HG02870 (cell line): ENCODE results near the gene CNPPD1.

Source experiments
- ATAC-seq: cut with Tn5 transposase; IDR thresholded peaks from one replicate; pipeline ENCODE4 v1.9.1; 2021; ENCODE audit warnings: mild to moderate bottlenecking, moderate library complexity; ENCODE audit not compliant: unreplicated experiment

CNPPD1 gene

DNA sequence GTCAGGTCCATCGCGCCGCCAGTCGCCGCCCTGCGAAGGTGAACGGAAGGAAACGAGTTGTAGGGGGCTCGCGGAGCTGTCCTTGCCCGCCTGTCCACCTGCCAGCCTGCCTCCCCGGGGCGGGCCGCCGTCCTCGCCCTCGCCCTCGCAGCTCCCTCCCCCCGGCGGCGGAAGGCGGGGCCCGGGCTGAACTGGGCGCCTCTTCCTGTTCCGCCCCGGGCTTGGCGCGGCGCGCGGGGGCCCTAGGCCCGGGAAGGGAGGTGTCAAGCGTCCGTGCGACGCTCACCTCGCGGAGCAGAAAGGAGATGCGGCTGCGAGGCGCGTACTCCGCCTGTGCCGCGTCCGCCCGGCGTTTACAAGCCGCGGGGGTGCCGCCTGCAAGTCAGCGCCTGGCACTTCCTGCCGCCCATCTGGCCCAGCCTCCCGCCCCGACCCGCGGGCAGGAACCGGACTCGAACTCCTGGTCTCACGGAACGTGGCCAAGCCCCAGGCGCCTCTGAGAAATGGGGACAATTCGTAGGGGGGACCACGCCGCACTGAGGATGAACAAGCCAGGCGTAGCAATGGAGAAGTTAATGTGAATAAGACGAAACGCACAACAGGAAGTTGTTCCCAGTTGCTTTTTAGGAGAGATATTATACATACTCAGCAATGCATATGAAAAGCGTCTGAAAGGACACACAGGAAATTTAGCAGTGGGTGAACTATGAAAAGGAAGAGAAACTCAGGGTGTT lies at the start of gene CNPPD1:
TSS of gene CNPPD1 (minus strand) at position 108 of the 734 bp plus-strand sequence. CDS start at position 11, 97 bp downstream.
- ATAC-seq = peak; percentile 67

DNA sequence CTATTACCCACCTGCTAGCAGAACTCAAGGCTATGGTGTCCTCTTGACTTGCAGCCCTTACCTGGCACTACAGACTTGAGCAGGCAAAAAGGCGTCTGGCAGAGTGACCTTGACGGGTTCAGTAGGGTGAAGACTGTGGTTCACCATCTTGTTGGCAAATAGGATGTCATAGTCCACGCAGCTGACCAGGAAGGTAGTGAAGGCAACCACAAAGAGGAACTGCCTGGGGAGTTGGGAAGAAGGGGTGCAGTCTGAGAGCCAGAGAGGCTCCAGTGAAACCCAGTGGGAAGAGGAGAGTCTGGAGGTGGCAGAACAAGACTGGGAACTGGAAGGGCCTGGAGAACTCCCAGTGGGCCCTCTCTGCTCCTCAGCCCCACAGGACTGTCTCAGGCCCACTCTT lies 48.6 kb upstream of the CNPPD1 start:
- ATAC-seq = no peak

DNA sequence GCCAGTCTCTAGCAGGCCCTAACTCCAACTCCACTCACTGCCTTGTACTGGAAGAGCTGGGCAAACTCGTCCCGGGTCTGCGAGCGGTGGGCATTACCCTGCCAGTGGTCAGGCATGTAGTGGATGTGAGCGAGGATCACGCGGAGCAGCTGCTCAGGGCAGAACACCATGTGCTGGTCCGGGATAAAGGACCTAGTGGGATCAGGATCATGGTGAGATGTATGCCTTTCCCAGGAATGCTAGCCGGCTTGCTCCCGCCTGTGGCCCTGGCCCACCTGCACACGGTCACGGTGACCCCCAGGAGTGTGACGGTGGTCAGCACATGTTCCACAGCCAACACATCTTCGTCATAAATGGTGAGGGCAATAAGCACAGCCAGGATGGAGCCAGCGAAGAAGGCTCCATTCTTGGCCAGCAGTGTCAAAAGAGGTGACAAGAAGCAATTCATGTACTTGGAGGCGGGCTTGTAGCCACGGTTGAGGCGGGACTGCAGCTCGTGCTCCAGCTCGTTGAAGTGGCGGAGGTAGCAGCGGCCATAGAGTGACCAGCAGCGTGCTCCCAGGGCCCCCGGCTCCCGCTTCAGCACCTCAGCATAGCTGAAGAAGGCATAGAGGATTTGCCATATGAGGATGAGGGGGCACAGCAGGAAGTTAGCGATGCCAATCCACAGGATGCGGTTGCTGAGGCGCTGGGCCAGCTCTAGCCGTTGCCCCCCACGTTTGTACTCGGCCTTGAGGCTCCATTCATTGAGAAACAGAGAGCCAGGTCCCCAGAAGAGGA lies 47.3 kb upstream of the CNPPD1 start:
- no peak for ATAC-seq

DNA sequence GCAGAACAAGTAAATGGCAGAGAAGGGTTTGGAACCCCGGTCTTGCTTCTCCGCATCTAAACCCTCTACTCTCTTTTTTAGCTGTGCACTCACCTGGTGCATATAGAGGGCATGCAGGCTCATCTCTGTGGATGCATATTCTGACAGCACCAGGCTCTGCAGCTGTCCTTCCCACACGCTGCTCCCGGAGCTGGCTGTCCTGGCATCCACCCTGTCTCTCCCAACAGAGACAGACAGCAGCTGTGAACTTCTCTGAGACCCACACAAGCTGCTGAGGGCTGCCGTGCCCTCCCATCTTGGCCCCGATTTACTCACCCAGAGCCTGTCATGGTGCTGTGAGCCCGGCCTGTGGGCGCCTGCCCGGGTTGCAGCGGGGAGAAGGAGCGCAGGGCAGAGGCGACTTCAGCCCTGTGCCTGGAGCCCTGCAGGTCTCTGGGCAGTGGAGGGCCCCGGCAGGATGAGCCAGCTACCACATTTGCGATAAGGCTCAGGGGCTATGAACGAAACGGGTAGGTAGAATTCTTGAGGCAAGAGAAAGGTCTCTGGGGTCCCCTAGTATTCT lies 45.3 kb upstream of the CNPPD1 start:
- ATAC-seq = no peak

DNA sequence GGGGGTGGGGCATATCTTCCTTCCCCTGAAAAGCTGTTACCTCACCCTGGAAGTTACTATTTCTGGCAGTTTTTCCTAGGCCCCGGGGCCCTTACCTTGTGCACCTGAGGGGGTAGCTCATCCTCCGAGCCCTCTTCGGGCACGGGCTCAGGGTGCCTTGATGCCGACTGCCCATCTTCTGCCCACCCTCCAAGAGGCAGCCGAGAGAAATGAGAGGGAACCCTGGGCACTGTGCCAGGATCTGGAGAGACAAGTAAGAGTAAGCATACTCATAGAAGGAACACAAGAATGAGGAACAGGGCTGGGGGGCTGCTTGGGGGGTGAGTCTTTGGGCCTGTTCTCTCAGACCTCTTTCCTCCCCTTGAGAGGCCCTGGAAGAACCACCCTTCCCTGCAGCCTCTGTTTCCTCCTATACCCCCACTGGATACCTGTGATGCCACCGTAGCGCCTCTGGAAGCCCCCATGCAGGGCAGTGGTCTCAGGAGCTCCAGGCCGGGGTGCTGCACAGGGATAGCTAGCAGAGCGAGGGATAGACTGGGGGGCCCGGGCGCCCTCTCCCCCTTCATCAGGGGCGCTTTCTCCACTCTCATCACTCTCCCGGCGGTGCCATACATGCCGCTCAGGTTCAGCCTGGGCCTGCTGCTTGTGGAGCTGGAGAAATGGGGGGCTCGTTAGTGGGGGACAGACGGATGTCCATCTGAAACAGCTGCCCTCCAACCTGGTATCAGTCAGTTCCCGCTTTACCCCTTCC lies 44.1 kb upstream of the CNPPD1 start:
- no peak for ATAC-seq

DNA sequence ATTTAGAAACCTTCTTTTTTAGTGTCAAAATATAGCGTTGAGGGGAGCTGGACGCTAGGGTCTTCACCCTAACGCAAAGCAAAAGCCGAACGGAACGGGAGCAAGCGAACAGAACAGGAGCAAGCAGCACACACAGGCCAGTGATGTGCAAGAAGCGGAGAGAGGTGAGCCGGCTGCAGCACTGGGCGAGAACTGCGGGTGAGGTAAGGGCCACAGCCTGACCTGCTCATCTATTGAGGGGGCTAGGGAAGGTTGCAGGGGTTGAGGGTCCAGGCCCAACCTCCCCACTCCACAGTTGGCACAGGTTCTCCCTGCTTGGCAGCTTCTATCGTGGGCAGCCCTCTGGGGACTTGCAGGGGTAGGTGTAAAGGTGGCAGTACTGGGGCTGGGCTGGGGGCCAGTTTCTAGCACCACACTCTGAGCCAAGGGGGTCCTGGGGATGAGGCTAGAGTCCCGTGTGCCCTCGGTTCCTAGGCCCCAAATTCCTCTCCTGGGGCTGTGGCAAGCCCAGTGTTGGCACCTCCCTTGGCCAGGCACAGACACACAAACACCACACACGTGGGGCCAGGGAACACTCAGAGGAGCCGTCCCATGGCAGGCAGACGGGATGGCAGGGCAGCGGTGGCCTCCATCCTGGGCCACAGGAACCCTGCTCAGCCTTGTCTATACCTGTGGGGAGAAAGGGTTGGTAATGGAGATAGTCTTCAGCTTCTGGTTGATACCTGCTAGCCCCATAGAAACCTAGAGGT lies 43.2 kb upstream of the CNPPD1 start:
- no peak for ATAC-seq

DNA sequence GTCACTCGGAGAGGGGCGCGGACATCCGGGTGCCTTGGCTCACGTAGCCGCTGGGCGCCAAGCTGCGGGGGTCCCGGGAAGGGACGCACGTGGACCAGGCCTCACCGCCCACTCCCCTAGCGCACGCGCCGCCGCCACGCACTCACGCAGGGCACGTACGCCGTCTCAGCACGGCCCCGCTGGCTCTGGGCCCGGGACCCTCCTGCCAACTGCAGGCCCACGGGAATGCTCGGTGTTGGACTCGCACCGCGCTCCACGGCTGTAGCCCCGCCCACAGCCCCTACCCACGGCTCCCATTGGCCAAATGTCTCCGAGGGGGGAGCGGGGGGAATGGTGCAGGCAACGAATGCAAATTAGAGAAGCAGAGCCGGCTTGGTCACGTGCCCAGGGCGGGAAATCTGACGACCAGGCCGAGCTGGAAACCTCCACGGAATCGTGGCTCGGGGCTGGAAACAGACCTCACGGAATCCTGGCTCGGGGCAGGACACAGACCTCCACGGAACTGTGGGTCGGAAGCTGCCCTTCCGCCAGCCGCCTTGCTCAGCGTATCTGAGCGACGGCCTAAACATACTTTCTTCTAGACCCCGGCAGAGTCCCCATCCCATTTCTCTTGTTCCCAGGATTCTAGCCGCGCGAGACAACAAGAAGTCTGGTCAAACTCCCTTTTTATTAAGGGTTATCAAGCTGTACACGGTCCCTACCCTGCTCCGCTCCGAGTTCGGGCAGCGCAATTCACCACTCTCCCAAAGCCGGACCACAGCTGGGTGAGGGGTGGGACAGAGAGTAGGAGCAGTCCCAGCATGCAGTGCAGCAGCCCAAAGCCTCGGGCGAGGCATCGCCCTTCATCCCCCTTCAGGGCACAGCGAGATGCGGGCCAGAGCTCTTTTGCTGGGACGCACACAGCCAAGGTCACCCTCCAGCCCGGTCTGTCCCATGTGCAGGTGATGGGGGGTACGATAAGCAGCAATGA lies 42.3 kb upstream of the CNPPD1 start, which contains the start of gene ABCB6:
TSS of gene ABCB6 (minus strand) at position 227 of the 970 bp plus-strand sequence. CDS start 285 bp downstream, outside the sequence.
- ATAC-seq = peak; percentile 70

DNA sequence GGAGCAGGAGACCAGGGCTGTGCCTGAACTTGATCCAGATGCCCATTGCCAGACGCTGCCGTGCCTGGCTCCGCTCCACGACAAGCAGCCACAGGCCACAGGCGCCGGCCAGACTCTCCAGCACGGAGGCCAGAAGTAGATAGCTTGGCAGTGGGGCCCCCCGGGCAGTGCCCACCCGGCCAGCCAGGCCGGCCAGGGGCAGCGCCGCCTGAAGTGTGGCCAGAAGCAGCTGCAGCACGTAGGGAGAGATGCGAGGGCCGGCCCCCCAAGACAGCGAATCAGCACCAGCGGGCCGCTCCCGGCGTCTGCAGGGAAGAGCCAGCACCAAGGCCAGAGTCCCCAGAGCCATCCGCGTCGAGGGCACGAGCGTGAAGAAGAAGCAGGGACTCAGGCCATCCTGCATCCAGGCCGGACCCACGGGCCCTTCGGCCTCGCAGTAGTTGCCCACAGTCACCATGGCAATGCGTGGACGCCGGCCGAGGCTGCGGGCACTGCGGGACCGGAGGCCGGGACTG lies 41.5 kb upstream of the CNPPD1 start:
- peak; percentile 25 for ATAC-seq

DNA sequence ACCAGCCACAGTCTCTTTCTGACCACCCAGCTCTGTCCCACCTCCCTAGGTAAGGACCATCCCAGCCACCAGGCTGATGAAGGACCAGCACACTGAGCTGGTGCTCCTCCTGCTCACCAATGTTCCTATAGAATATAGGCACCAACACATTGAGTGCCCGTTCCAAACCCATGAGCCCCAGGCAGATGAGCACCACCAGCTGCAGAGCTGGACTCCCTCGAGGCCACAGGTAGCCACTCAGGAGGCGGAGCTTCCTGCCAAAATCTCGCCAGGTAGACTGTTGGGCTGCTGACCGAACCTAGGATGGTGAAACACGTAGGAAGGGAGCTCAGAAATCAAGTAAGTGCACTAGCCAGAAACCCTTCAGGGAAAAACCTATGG lies 39.8 kb upstream of the CNPPD1 start:
- no peak for ATAC-seq

DNA sequence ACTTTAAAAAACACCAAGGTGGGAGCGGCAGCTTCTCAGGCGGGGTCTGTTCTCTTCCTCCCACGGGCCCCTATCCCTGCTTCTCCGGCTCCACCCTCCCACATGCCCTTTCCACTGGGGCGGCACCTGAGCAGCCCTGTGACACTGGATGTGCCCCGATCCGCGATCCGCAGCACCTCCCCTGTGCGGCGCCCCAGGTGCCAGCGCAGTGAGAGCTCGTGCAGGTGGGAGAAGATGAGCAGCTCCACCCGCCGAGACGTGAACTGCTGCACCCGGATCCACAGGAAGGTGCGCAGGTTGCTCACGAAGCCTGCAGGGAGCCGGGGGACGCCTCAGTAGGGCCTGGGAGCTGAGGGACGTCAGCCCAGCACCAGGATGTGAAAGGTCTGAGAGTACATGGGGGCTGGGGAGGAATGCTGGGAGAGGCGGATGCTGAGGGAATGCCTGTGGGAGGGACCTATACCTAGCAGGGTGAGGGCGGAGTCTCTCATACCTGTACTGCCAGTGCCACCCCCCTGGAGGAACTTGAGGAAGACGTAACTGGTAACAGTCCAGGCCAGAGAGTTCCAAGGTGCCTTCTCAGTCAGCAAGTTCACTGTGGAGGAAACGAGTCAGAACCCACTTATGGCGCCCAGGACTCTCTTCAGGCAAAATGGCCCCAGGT lies 39.3 kb upstream of the CNPPD1 start:
- no peak for ATAC-seq

DNA sequence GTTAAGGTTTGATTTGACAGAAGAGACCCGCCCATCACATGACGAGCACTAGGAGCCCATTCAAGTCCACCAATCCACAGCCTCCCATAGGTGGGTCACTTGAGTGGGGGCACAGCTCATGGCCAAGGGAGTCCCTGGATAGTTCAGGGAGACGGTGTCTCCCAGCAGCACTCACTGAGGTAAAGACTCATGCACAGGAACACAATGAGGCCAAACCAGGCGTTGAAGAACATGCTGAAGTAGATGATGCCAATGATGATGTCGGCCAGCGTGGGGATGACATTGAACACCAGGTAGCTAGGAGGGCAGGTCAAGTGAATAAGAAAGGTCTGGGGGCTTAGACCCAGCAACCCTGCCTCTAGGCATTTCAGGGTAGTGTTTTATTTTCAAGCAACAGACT lies 38.1 kb upstream of the CNPPD1 start:
- no peak for ATAC-seq

DNA sequence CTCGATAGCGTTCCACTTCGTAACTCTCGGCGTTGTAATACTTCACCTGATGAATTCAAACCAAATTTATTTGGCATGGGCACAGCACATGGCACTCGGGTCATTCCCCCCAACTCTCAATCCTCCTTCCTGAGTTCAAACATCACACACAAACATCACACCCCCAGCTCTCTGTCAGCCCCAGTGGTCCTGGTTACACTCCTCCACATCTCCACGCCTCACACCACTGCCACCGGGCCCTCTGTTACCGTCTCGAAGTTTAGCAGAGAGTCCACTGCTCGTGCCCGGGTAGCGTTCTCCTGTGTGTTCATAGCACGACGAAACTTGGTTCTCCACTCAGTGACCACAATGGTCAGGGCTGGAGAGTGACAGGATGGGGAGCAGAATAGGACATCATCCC lies 37.4 kb upstream of the CNPPD1 start:
- ATAC-seq = no peak

DNA sequence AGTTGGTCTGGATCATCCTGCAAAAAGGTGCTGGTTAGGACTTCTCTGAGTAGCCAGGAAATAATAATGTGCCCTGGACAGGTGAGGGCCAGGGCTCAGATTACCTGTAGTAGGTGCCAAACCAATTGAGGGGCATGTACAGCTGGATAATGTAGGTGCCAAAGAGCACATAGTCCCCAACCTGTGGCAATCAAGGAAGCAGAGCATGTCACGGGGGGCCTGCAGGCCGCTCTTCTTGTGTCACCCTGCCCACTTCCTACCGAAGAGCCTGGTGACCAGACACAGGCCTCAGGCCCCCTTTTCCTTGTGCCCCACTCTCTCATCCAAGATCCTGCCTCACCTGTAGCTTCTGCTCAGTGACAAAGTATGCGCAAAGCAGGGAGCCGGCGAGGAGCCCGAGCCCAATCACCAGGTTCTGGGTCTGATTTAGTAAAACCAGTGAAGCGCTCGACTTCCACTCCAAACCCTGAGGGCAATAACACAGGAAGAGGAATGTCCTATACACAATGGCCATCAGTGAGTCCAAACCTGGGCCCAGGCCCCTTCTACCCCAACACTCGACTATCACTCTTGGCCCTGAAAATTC lies 36.9 kb upstream of the CNPPD1 start:
- ATAC-seq = no peak

DNA sequence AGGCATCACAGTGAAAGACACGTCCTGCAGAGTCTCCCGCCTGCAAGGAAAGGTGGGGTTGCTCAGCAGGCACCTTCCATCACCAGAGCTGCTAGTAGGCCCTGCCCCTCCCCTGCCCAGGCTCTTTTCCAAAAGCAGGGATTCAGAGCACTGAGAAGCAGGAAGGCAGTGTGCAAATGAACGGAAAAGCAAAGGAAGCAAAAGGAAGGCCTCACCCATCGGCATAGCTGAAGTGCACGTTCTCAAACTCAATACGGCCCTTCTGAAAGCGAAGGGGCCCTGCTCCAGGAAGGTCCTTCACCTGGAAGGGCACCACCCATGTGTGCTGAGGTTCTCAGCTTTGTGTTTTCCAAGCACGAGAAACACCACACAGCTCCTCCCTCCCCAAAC lies 36.3 kb upstream of the CNPPD1 start:
- ATAC-seq = no peak

DNA sequence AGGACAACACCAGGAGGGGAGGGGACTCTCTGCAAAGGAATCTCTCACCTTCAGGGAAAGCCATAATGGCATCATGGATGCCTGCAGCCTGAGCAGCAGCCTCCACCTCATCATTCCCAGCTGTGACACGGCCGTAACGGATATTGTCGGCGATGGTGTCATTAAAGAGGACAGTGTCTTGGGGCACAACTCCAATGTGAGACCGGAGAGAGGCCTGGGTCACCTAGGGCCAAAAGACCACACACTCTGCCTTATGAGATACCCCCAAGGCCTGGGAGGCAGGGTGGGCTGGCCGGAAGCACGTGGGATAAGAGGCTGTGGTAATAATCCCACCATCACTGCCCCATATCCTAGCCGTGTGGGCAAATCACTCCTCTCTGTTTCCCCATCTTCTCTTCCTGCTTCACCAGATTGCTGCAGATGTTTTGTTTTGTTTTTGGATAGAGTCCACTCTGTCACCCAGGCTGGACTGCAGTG lies 34.2 kb upstream of the CNPPD1 start:
- ATAC-seq = no peak

DNA sequence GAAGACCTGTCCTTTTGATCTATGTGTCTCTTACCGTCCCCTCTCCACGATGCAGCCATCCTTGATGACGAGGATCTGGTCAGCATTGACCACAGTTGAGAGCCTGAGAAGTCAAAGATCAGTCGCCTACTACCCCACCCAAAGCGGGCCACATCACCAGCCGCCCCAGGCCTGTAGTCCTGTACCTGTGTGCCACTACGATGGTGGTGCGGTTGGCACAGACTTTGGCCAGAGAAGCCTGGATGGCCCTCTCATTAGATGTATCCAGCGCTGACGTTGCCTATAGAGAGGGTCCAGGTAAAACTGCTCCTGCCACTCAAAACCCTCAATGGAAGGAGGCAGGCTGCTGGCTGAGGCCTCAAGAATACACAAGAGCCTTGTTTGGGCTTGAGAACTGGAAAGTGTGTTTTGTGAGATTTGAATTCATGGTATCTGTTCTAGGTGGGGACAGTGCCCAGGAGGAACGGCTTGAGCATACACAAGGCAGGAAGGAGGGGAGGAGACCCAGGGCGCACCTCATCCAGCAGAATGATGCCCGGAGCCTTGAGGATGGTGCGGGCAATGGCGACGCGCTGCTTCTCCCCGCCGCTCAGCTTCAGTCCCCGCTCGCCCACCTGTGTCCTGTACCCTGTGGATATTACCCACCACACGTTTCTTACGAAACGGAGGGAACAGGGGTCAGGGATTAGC lies 33.6 kb upstream of the CNPPD1 start:
- ATAC-seq = no peak
